Raji (cell line): Measurements from ENCODE around the gene ZNF81.

Experiments
- POLR2A ChIP-seq: IDR thresholded peaks from 2 replicates; pipeline ENCODE4 v1.6.1; 2011; ENCODE audit warnings: low read depth, low read length, control low read depth; ENCODE audit not compliant: insufficient read depth

The ZNF81 gene

DNA sequence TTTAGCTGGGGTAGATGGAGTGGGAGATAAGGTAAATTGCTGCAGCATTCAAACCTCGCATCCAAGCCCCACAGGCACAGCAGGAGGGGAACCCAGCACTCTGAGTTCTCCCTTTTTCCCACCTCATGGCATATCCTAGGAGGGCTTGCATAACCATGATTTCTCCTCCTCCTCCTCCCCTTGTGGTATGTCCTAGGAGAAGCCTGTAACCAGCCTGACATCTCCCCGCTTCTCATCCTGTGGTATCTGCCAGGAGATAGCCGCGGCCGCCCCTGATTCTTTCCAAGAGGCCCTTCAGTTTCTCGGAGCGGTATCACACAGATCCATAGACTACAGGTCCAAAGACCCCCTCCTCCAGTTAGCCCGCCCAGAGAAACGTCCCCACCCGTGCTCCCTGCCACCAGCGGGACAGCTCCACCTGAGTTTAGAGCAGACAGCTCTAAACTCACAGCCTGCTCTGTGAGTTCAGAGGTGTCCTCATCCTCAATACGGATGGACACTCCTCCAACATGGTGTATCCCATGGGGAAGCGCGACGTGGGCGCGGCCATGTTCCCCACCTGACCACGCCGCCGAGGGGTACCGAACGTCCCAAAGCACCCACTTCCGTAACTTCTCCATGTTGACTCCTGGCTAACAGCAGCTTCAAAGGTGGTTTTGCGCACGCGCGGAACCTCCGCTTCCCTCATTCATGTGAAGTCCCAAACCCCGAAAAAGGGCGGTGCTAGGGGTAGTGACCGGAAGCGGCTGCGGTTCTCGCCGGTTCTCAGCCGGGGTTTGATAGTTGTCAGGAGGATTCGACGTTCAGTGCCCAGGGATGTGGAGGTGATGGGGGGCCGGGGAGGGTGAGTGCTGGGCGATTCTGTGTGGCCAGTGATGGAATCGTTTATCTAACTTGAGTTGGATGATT lies at the start of gene ZNF81:
TSS of gene ZNF81 (plus strand) at position 739 of the 909 bp plus-strand sequence. CDS start 9,366 bp downstream, outside the sequence.
- TF ChIP-seq POLR2A, result peak; percentile 64

DNA sequence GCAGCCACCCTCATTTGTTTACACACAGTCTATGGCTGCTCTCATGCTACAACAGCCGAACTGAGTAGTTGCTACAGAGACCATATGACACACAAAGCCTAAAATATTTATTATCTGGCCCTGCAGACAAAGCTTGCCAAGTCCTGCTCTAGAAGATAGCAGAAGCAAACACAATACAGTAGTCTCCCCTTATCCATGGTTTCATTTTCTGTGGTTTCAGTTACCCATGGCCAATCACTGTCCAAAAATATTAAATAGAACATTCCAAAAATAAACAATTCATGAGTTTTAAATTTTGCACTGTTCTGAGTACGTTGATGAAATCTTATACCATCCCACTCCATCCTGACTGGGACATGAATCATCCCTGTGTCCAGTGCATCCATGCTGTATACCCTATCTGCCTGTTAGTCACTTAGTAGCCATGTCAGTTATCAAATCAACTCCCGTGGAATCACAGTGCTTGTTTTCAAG lies 40.2 kb upstream of the ZNF81 start:
- no peak for TF ChIP-seq POLR2A

DNA sequence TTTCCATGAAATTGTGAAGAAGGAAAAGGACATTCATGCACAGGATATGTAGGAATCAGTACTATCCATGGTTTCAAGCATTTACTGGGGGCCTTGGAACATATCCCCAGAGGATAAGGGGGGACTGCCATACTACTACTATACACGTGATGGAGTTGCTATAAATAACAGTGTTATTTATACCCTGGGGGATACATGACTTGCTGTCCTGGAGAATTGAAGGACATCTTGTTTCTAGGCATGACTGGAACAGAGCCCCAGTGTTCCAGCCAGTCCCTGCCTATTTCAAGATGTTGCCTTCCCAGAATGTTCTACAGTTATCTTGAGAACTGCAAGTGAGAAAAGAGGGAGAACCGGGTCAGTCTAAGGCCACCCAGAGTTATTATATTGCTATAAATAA lies 39.6 kb upstream of the ZNF81 start:
- no peak for TF ChIP-seq POLR2A

DNA sequence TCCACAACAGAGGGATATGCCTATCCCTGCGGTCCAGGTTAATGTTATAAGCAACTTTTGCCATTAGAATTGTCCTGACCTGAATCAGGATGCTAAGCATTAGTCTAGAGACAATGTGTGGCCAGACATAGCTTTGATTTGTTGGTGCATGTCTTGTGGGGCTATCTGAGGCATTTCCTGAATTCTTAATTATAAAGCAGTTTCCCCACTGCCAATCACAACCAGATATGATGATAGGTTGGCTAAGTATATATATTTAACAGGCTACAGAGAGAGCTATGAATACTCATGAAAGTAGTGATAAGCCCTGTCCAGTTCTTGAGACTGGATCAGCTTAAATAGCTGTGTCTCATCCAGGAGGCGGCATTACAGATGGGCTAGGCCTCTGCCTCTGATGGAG lies 37.8 kb upstream of the ZNF81 start:
- TF ChIP-seq POLR2A, result no peak

DNA sequence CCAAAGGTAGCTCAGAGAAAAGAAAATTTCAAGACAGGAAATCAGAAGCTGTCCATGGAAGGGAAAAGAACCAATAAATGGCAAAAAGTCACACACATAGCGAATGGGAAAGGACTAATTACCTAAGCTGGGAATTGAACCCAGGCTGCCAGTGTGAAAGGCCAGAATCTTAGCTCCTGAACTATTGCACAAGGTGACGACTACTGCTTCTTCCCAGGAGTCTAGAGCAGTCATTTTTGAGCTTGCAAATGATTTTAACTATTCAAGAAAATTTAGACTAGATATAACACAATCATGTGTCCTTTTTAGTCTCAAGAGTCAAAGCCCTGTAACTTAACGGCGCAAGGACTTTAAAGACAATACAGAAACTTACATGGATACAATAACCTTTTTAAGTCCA lies 34.1 kb upstream of the ZNF81 start:
- no peak for TF ChIP-seq POLR2A

DNA sequence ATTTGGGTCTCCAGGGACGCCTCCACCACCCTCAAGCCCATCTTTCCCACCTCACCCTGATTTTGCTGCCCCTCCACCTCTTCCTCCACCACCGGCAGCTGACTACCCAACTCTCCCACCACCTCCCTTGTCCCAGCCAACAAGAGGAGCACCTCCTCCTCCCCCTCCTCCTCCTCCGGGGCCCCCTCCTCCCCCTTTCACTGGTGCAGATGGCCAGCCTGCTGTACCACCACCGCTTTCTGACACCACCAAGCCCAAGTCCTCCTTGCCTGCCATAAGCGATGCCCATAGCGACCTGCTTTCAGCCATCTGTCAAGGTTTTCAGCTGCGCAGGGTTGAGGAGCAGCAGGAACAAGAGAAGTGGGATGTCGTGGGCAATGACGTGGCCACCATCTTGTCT lies 32.4 kb upstream of the ZNF81 start:
- TF ChIP-seq POLR2A, result no peak

DNA sequence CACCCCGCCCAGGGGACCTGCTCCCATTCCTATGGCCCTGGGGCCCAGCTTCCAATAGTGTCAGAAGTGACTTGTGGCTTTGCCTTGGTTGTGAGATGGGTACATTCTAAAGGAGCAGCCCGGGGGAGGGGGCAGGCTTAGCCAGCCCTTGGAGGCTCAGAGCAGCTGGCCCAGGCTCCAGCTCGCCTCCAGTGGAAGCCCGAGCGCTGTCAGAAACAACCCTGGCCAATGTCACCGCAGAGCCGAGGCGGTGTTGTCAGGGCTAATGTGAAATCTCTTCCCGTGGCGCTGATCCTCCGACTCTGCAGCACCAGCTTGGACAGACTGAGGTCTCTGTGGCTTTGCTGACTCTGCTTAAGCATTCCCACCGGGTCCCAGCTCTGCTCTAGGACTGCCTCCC lies 29.2 kb upstream of the ZNF81 start:
- no peak for TF ChIP-seq POLR2A

DNA sequence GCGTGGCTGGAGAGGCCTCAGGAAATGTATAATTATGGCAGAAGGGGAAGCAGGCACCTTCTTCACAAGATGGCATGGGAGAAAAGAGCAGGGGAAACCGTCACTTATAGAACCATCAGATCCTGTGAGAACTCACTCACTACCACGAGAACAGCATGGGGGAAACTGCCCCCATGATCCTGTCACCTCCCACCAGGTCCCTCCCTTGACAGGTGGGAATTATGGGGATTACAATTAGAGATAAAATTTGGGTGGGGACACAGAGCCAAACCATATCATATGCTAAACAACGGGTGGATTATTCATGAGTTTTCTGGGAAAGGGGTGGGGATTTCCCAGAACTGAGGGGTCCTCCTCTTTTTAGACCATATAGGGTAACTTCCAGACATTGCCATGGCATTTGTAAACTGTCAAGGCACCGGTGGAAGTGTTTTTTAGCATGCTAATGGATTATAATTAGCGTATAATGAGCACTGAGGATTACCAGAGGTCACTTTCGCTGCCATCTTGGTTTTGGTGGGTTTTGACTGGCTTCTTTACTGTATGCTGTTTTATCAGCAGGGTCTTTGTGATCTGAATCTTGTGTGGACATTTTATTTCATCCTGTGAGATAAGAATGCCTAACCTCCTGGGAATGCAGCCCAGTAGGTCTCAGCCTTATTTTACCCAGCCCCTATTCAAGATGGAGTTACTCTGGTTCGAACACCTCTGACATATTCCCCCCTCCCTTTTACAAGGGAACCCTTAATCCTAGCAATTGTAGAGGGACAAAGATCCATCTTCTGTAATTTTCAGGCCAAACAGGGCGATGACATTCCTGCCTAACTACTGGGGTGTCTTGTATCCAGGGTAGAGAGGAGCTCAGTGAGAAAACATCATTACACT lies 27.6 kb upstream of the ZNF81 start:
- TF ChIP-seq POLR2A, result no peak

DNA sequence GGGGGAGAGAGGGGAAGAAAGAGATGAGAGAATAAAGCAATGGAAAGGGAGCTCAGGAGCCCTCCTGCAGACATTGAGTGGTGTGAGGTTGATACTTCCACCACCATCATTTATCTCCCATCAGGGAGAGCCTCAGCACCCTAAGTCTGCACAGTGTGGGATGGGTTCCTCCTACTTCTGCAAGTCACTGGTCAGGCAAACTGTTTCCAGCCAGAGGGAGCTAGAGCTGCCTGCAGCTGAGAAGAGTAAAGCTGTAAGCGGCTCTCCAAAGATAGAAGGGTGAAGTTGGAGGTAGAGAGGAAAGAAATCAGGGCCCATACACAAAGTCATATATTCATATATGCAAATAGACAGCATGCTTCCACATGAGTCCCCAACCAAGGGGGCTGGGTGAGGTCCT lies 21.9 kb upstream of the ZNF81 start:
- TF ChIP-seq POLR2A, result no peak

DNA sequence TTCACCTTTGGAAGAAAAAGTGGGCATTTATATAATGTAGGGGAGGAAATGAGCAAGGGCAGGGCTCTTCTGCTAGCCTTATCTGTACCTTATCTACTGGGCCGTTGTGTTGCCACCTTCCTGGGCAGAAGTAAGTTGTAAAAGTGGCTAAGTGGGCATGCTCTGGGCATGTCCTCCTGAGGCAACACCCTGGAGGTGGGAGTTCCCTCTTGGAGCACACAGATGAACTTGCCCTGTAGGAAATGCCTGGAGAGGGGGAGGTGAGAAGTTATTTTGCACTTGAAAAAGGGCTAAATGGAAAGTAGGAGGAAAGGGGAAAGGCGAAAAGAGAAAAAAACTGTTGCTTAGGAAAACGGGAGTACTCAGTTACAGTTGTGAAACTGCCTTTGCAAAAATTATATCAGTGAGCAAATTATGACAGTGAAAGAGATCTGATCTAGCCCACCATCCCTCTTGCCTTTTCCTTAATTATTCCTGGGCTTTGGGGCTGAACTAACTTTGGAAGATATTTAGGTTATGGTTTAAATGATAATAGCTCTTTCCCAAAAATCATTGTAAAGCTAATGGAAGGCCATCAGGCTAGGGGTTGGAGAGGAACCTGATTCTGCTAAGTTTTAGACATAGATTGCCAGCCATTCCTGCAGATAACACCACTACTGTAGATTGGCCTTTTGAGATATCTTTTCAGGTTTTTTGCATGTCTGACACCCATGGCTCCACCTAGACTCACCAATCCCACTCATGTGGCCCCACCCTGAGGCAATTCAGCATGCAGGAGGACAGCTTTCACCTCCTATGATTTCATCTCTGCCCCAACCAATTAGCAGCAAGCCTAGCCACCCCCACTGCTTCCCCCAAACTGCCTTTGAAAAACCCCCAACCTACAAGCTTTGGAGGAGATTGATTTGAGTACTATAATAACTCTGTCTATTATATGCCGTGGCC lies 20.5 kb upstream of the ZNF81 start:
- TF ChIP-seq POLR2A, result no peak

DNA sequence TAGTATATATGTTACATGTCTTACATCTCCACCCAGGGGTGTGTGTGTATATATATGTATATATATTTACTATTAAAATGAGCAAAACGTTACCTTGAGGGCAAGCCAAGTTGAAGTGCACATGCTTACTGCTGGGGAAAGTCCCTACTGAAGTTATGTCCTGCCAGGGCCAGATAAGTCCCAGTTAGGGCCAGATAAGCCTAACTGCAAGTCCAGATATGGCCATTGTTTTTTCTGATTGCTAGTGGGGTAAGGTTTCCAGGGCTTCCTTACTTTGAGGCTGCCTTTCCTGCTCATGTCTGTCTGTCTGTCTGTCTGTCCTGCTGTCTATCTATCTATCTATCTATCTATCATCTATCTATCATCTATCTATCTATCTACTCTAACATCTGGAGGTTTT lies 19.3 kb upstream of the ZNF81 start:
- TF ChIP-seq POLR2A, result no peak

DNA sequence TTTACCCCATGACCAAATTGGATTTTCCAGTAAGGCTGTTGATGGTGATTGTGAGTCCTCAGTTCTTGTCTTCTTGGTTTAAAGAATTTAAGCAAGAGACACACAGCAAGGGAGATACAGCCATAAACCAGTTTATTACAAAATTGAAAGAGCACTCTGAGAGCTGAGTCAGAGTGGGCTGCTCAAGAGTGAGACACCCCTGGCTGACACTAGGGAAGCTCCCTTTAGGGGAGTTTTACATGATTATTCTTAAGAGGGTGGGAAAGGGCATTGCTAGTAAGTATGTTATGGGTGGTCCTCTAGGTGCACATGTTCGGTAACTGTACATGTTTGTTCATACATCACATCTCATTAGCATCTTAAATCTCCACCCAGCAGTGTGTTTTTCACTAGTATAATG lies 18.8 kb upstream of the ZNF81 start:
- TF ChIP-seq POLR2A, result no peak

DNA sequence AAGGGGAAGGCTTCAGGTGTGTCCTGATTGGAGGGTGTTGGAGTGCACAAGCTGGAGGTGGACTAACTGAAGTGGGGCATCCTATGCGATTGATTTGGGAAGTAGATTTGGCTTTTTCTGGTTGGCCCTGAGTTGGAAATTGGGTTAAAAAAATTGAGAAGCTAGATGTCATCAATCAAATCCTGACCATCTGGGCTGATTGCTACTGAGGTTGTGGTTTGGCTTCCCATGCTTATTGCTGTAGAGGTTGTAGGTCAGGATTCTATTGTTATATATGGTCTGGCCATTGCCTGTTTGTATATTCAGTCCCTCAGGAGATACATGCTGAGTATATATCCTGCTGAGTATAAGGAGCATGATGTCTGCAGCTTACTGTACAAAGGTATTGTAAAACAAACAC lies 7.7 kb upstream of the ZNF81 start:
- TF ChIP-seq POLR2A, result no peak

DNA sequence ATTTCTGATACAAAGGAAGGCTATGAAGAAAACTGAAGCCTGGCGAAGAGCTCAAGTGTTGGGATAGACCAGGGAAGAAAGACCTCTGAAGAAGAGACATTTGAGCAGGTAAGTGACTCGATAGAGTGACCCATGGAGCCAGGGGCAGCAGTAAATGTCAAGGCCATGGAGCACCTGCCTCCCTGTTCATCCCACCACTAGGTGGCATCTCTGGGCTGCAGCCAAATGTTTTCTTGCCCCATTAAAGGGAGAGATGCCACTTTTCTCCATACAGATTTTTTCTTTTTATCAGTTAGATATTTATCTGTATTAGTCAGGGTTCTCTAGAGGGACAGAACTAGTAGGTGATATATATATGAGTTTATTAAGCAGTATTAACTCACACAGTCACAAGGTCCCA lies 4.9 kb upstream of the ZNF81 start:
- no peak for TF ChIP-seq POLR2A

DNA sequence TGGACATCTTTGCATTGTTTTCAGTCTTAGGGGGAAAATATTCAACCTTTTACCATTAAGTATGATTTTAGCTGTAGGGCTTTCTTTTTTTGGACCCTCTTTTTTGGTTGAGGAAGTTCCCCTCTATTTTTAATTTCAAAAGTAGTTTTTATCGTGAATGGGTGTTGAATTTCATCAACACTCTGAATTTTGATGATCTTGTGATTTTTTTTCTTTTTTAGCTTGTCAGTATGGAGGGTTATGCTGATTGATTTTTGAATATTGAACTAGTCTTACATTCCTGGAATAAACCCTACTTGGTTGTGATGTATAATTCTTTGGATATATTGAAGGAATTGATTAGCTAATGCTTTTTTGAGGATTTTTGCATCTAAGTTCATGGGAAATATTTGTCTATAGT lies 1.7 kb downstream of the ZNF81 start:
- no peak for TF ChIP-seq POLR2A
